Measurements from ENCODE around the gene IL1RAP. TPM values are rescaled to one million over a fixed set of nuclear protein-coding genes. Genes with fewer than 3 reads are reported as not detected.

The IL1RAP gene
- total RNA-seq, 2 donors from 2014 or later = 17.2 to 29.2 TPM

GRCh38 chr3:190614226-190615059 lies 100.6 kb downstream of the IL1RAP start:
- H3K9me3 Mint-ChIP-seq = peaks cover 5% of the 10 kb centered on the region
- peak; percentile 9 for ATAC-seq (replicated peaks)
- peak overlapping the region; percentile 4 for H3K27ac Mint-ChIP-seq
- peaks cover 33% of the 10 kb centered on the region for H3K4me1 Mint-ChIP-seq
- no peak overlapping the region for H3K4me3 Mint-ChIP-seq
- peaks cover 28% of the 10 kb centered on the region for H3K36me3 Mint-ChIP-seq (ENCODE audit: low read depth)
- H3K27me3 Mint-ChIP-seq = no peaks in the 10 kb centered on the region

DNA sequence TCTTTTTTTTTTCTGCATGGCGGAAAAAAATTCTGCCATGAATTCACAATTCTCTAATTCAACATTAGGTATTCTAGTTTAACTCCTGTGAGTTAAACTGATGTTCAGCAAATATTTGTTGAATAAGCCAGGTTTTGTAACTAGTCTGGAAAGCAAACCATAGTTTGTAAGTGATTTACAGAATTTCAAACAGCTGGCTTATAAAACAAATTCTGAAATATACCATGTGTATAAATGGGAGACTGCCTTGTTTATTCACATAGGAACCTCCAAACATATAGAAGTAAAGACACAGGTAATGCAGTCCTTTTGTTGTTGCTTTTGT lies 101.1 kb downstream of the IL1RAP start:
- H3K27ac Mint-ChIP-seq = peak overlapping the region; percentile 4
- no peaks in the 10 kb centered on the region for H3K27me3 Mint-ChIP-seq
- peaks cover 33% of the 10 kb centered on the region for H3K4me1 Mint-ChIP-seq
- H3K36me3 Mint-ChIP-seq (ENCODE audit: low read depth) = peaks cover 22% of the 10 kb centered on the region
- H3K9me3 Mint-ChIP-seq = peaks cover 5% of the 10 kb centered on the region
- H3K4me3 Mint-ChIP-seq = no peak overlapping the region
- no peak for ATAC-seq (replicated peaks)

GRCh38 chr3:190615607-190616006 lies 101.7 kb downstream of the IL1RAP start:
- peaks cover 5% of the 10 kb centered on the region for H3K9me3 Mint-ChIP-seq
- no peak for ATAC-seq (replicated peaks)
- H3K27ac Mint-ChIP-seq = peak overlapping the region; percentile 97
- H3K4me1 Mint-ChIP-seq = peaks cover 33% of the 10 kb centered on the region
- H3K4me3 Mint-ChIP-seq = no peak overlapping the region
- peaks cover 22% of the 10 kb centered on the region for H3K36me3 Mint-ChIP-seq (ENCODE audit: low read depth)
- H3K27me3 Mint-ChIP-seq = no peaks in the 10 kb centered on the region

DNA sequence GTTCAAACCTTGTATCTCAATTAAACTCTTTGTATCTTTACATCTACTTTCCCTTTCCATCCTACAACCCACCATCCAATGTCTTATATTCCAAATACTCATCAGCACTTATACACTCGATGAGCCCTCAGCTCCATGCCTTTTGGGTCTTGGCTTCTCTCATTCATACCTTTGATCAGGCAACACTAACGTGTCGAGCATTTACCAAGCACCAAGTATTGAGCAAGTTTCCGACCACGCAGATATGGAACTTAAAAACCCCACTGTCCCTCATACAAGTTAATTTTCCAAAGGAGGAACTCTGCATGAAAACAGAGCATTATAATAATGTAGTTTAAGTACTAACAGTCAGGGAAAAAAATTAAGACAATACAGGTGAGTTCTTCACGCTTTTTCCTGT lies 102.8 kb downstream of the IL1RAP start:
- Mint-ChIP-seq H3K4me1 (peaks cover 33% of the 10 kb centered on the region), H3K4me3 (peak overlapping the region; percentile 54), H3K27ac (peak overlapping the region; percentile 97), H3K9me3 (peaks cover 5% of the 10 kb centered on the region), H3K27me3 (no peaks in the 10 kb centered on the region), H3K36me3 (ENCODE audit: low read depth) (peaks cover 29% of the 10 kb centered on the region)
- ATAC-seq (replicated peaks) = no peak

GRCh38 chr3:190617185-190617584 lies 103.3 kb downstream of the IL1RAP start:
- peak; percentile 59 for ATAC-seq (replicated peaks)
- H3K36me3 Mint-ChIP-seq (ENCODE audit: low read depth) = peaks cover 33% of the 10 kb centered on the region
- H3K4me1 Mint-ChIP-seq = peaks cover 36% of the 10 kb centered on the region
- H3K9me3 Mint-ChIP-seq = peaks cover 5% of the 10 kb centered on the region
- H3K27ac Mint-ChIP-seq = peak overlapping the region; percentile 97
- H3K27me3 Mint-ChIP-seq = no peaks in the 10 kb centered on the region
- H3K4me3 Mint-ChIP-seq = peak overlapping the region; percentile 54

- peaks cover 45% of the 10 kb centered on the region for H3K36me3 Mint-ChIP-seq (ENCODE audit: low read depth)
- peaks cover 37% of the 10 kb centered on the region for H3K4me1 Mint-ChIP-seq
- H3K27ac Mint-ChIP-seq = peak overlapping the region; percentile 97
- peaks cover 5% of the 10 kb centered on the region for H3K9me3 Mint-ChIP-seq
- H3K4me3 Mint-ChIP-seq = peak overlapping the region; percentile 54
- peak; percentile 88 for ATAC-seq (replicated peaks)
- H3K27me3 Mint-ChIP-seq = no peaks in the 10 kb centered on the region
Observed at GRCh38 chr3:190618330-190619030, 104.6 kb downstream of the IL1RAP start.

DNA sequence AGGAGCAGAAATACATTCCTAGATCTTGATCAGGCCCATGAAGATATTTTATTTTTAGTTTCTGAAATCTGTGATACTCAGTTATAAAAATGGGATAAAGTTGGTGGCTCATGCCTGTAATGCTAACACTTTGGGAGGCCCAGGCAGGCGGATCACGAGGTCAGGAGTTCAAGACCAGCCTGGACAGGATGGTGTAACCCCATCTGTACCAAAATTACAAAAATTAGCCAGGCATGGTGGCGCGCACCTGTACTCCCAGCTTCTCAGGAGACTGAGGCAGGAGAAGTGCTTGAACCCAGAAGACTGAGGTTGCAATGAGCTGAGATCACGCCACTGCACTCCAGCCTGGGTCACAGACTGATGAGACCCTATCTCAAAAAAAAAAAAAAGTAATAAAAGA lies 105.5 kb downstream of the IL1RAP start:
- H3K9me3 Mint-ChIP-seq = peaks cover 5% of the 10 kb centered on the region
- peaks cover 37% of the 10 kb centered on the region for H3K4me1 Mint-ChIP-seq
- no peak for ATAC-seq (replicated peaks)
- peaks cover 54% of the 10 kb centered on the region for H3K36me3 Mint-ChIP-seq (ENCODE audit: low read depth)
- H3K27ac Mint-ChIP-seq = peak overlapping the region; percentile 97
- peak overlapping the region; percentile 54 for H3K4me3 Mint-ChIP-seq
- no peaks in the 10 kb centered on the region for H3K27me3 Mint-ChIP-seq

DNA sequence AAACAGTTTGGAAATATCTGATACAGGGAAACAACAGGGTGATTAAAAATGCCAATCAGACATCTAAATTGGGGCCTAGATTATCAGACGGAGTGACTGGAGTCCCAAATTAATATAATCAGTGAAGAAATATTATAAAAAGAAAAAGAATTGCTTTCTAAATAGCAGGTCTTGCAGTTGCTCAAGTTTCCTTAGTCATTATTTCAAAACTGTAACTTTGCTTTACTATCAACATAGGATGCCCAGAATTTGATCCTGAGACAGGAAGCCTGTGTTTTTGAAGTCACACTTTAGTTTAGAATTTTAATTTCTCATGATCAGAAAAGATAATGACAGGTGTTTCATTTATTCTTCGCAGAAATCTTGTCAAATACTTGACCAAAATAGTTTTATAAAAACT lies 105.9 kb downstream of the IL1RAP start:
- H3K9me3 Mint-ChIP-seq = peaks cover 5% of the 10 kb centered on the region
- ATAC-seq (replicated peaks) = no peak
- H3K27me3 Mint-ChIP-seq = no peaks in the 10 kb centered on the region
- H3K4me3 Mint-ChIP-seq = no peak overlapping the region
- H3K4me1 Mint-ChIP-seq = peaks cover 37% of the 10 kb centered on the region
- no peak overlapping the region for H3K27ac Mint-ChIP-seq
- peaks cover 58% of the 10 kb centered on the region for H3K36me3 Mint-ChIP-seq (ENCODE audit: low read depth)

DNA sequence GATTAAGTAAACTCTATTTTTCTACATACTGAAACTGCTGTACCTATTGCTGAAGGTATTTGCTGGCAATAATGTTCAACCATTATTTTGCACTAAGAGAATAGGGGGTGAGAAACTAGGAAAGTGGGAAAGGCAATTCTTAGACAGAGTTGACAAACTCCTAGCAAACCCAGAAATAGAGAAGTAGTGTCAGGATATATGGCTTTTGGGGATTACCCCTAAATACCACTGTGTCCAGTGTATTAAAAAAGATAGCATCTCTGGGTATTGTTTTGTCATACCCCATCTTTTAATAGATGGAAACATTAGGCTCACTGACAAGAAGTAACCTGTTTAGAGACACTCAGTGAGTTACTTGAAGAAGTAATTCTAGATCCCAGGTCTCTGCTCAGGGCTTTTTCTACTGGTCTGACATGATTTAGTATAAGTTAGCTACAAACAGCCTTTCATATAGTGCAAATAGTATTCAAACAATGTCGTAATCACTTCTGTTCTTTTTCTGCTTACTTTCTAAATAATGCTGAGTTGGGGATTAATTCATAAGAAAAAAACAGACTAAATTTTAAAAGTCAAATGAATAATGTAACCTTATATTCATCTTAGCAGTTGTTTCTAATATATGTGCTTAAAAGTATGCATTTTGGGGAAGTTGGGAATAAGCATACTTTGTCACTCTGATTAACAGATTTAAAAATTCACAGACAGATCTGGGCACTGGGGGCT lies 107.2 kb downstream of the IL1RAP start:
- Mint-ChIP-seq H3K27ac (no peak overlapping the region), H3K27me3 (no peaks in the 10 kb centered on the region), H3K9me3 (peaks cover 5% of the 10 kb centered on the region), H3K4me1 (peaks cover 32% of the 10 kb centered on the region), H3K36me3 (ENCODE audit: low read depth) (peaks cover 69% of the 10 kb centered on the region), H3K4me3 (no peak overlapping the region)
- ATAC-seq (replicated peaks) = no peak

GRCh38 chr3:190621927-190622326 lies 108.0 kb downstream of the IL1RAP start:
- Mint-ChIP-seq H3K4me3 (no peak overlapping the region), H3K27ac (no peak overlapping the region), H3K36me3 (ENCODE audit: low read depth) (peaks cover 67% of the 10 kb centered on the region), H3K9me3 (peaks cover 4% of the 10 kb centered on the region), H3K4me1 (peaks cover 23% of the 10 kb centered on the region), H3K27me3 (no peaks in the 10 kb centered on the region)
- no peak for ATAC-seq (replicated peaks)

GRCh38 chr3:190624282-190624681 lies 110.4 kb downstream of the IL1RAP start:
- Mint-ChIP-seq H3K27me3 (no peaks in the 10 kb centered on the region), H3K4me1 (peaks cover 6% of the 10 kb centered on the region), H3K36me3 (ENCODE audit: low read depth) (peaks cover 58% of the 10 kb centered on the region), H3K4me3 (no peak overlapping the region), H3K9me3 (no peaks in the 10 kb centered on the region), H3K27ac (no peak overlapping the region)
- no peak for ATAC-seq (replicated peaks)

- H3K4me1 Mint-ChIP-seq = peaks cover 2% of the 10 kb centered on the region
- H3K27ac Mint-ChIP-seq = no peak overlapping the region
- H3K9me3 Mint-ChIP-seq = no peaks in the 10 kb centered on the region
- H3K4me3 Mint-ChIP-seq = no peak overlapping the region
- H3K36me3 Mint-ChIP-seq (ENCODE audit: low read depth) = peaks cover 48% of the 10 kb centered on the region
- H3K27me3 Mint-ChIP-seq = no peaks in the 10 kb centered on the region
- ATAC-seq (replicated peaks) = peak; percentile 35
Observed at GRCh38 chr3:190626951-190627620, 113.2 kb downstream of the IL1RAP start.

- Mint-ChIP-seq H3K27ac (no peak overlapping the region), H3K9me3 (no peaks in the 10 kb centered on the region), H3K4me1 (no peaks in the 10 kb centered on the region), H3K36me3 (ENCODE audit: low read depth) (peaks cover 29% of the 10 kb centered on the region), H3K27me3 (no peaks in the 10 kb centered on the region), H3K4me3 (no peak overlapping the region)
- ATAC-seq (replicated peaks) = peak; percentile 23
Observed at GRCh38 chr3:190629088-190629487, 115.2 kb downstream of the IL1RAP start.

DNA sequence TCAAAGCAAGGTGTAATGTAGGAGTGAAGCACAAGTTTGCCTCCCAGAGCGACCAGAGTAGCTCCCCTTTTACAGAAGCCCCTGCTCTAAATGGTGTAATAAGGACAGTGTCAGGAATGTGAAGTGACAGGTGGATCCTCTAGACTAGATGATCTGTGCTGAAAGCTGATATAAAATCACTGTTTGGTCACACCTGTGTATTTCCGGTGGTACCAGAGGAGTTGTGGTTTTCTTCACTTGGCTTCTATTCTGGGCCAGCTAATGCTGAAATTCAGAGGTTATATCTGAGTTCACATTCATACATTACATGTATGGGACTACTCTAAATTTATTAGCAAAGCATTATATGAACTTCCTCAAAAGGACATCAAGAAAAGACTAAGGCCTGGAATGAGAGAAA lies 117.4 kb downstream of the IL1RAP start:
- H3K27ac Mint-ChIP-seq = no peak overlapping the region
- peaks cover 10% of the 10 kb centered on the region for H3K36me3 Mint-ChIP-seq (ENCODE audit: low read depth)
- ATAC-seq (replicated peaks) = no peak
- H3K4me1 Mint-ChIP-seq = no peaks in the 10 kb centered on the region
- no peak overlapping the region for H3K4me3 Mint-ChIP-seq
- no peaks in the 10 kb centered on the region for H3K27me3 Mint-ChIP-seq
- no peaks in the 10 kb centered on the region for H3K9me3 Mint-ChIP-seq

Data from activated T-helper 17 cell treated with anti-CD3 and anti-CD28 coated beads, Interleukin-2, amount 50 U/mL, for 72 hours (primary cell).